Mucosa of rectum (tissue), 2 donors: Measurements from ENCODE around the gene GTSE1.

Experiments
- H3K27ac ChIP-seq, 2 donors: one replicate each; pipeline ENCODE4 v1.7.0; 2013; ENCODE audit warnings: inconsistent platforms in 2 of 2, low read depth in 2 of 2, low read length in 2 of 2
- H3K27me3 ChIP-seq, 2 donors: one replicate each; pipeline ENCODE4 v1.7.0; 2013; ENCODE audit warnings: low read length in 2 of 2; ENCODE audit not compliant: control insufficient read depth in 2 of 2, insufficient read depth in 2 of 2
- H3K36me3 ChIP-seq, 2 donors: one replicate each; pipeline ENCODE4 v1.7.0; 2013; ENCODE audit warnings: low read length in 2 of 2; ENCODE audit not compliant: control insufficient read depth in 2 of 2, insufficient read depth in 2 of 2
- H3K4me1 ChIP-seq, 2 donors: one replicate each; pipeline ENCODE4 v1.7.0; 2013; ENCODE audit warnings: low read length in 2 of 2, mild to moderate bottlenecking in 1 of 2; ENCODE audit not compliant: control insufficient read depth in 2 of 2, insufficient read depth in 2 of 2
- H3K4me3 ChIP-seq, 2 donors: one replicate each; pipeline ENCODE4 v1.7.0; 2013; ENCODE audit warnings: low read length in 2 of 2
- H3K9ac ChIP-seq, 2 donors: one replicate each; pipeline ENCODE4 v1.7.0; 2013; ENCODE audit warnings: low read length in 2 of 2, low read depth in 1 of 2, mild to moderate bottlenecking in 1 of 2
- H3K9me3 ChIP-seq, 2 donors: one replicate each; pipeline ENCODE4 v1.7.0; 2013; ENCODE audit warnings: low read length in 2 of 2; ENCODE audit not compliant: control insufficient read depth in 2 of 2
- donor health status: healthy.
- donor health status: Normal muscosa, but diverticular disease.

The GTSE1 gene

DNA sequence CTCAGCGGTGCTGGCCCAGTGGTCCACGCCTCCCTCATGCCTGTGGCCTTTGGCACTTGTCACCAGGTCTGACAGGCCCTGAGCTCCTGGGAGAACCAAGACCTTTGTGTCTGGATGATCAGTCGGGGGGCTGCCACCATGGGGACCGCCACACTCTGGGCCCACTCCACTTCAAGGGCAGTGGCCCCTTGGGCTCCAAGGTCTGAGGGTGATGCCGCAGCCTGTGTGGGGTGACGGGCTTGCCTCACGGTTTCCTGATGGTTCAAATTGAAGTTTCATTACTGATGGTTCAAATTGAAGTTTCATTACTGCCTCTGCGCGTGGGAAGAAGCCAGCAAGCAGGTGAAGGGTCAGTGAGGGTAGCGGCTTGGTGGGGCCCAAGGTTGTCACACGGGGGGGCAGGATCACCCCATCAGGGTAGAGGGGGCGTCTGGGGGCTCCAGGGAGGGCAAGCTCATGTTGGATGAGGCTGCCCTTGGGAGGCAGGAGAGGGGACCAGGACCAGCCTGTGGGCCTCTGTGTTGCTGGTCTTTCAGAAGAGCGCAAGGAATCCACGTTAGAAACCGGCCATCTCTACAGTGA lies 66.4 kb downstream of the GTSE1 start:
- no peaks in the 10 kb centered on the region for H3K27me3 ChIP-seq
- no peak overlapping the region for H3K4me3 ChIP-seq
- no peaks in the 10 kb centered on the region for H3K4me1 ChIP-seq
- H3K9ac ChIP-seq: no peak overlapping the region
- H3K27ac ChIP-seq: no peak overlapping the region
- peaks cover 0 to 3% of the 10 kb centered on the region in 2 donors for H3K36me3 ChIP-seq
- no peaks in the 10 kb centered on the region for H3K9me3 ChIP-seq

DNA sequence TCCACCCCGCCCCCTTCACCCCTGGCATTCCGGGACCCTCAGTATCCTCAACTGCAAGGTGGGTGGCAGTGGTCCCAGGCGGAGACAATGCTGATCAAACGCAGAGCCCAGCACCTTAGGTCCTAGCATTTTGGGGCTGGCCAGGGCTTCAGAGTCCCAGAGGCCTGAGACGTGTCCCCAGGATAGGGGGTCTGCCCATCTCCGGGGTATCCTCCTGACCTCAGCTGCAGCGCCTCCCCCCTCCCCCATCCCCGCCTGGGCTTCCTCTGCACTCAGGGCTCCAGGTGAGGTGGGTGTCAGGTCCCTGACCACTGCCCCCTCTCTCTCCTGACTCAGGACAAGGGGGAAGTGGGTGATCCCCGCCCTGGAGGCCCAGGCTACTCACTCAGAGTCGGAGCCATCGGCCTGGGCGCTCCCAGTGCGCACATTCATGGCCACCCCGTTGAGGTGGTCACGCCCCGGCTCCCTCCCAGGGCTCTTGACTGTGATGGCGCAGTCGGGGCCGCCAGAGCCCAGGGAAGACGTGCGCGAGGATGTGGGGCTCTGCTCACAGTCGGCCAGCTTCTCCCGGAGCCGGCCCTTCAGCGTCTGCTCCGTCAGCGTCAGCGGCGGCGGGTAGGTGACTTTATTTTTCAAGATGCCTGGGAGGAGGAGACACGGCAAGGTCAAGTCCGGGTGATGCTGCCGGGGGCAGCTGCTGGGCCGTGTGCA lies 67.1 kb downstream of the GTSE1 start:
- Histone ChIP-seq H3K27ac (no peak overlapping the region), H3K9me3 (no peaks in the 10 kb centered on the region), H3K9ac (no peak overlapping the region), H3K36me3 (no peaks in the 10 kb centered on the region), H3K4me3 (no peak overlapping the region), H3K4me1 (no peaks in the 10 kb centered on the region), H3K27me3 (no peaks in the 10 kb centered on the region)

DNA sequence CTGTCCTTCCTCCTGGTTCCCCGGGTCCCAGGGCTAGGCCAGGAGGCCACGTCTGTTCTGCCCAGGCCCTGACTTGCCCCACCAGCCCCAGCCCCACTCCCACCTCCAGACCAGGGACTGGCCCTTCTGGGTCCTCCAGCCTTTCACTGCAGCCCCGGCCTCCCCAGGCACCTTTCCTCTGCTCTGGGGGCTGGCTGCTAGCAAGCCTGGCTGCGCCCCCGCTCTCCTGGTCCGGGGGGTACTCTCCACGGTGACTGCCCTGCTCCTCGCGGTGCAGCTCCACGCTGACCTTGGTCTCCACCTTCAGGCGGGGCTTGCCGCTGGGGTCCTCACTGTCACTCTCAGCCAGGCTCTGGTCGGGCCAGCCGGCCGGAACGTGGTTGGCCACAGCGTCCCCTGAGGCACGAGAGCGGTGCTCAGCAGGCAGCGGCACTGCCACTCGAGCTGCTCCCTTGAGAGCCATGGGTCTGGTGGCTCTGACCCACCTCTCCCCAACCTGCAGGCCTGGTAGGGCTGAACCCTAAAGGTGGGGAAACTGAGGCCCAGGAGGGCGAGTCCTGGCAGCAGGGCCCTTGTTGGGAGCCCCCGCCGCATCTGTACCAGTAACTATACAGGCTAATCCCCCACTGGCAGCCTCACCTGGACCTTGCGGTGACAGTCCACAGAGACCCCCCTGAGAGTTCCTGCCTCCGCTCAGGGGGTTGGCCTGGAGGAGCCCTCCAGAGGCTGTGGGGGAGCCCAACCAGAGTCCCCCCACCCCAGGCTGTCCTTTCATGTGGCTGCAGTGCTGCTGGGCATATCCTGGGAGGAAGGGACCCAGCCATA lies 67.9 kb downstream of the GTSE1 start:
- no peaks in the 10 kb centered on the region for H3K9me3 ChIP-seq
- no peak overlapping the region for H3K9ac ChIP-seq
- no peaks in the 10 kb centered on the region for H3K4me1 ChIP-seq
- no peaks in the 10 kb centered on the region for H3K36me3 ChIP-seq
- H3K27ac ChIP-seq: no peak overlapping the region
- H3K4me3 ChIP-seq: no peak overlapping the region
- H3K27me3 ChIP-seq: no peaks in the 10 kb centered on the region

DNA sequence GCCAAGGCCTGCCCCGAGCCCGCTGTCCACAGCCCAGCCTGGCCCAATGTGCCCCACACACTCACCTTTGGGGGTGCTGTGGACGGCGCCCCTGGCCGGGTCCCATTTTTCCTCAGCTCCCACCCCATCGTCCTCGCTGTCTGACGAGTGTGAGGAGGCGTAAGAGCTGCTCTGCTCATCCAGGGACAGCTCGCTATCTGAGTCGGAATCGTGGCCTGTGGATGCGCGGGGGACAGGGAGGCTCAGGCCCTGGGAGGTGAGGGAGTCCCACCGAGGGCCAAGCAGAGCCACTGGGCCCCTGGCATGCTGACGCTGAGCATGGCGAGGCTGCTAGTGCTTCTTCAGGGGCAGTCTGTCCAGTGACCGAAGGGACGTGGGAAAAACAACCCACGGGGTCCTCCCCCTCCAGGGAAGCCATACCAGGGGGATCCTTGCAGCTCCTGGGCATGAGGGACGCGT lies 68.5 kb downstream of the GTSE1 start:
- no peak overlapping the region for H3K27ac ChIP-seq
- peaks cover under 1 to 4% of the 10 kb centered on the region in 2 donors for H3K4me1 ChIP-seq
- no peak overlapping the region for H3K9ac ChIP-seq
- H3K36me3 ChIP-seq: no peaks in the 10 kb centered on the region
- no peaks in the 10 kb centered on the region for H3K27me3 ChIP-seq
- H3K4me3 ChIP-seq: no peak overlapping the region
- H3K9me3 ChIP-seq: no peaks in the 10 kb centered on the region

DNA sequence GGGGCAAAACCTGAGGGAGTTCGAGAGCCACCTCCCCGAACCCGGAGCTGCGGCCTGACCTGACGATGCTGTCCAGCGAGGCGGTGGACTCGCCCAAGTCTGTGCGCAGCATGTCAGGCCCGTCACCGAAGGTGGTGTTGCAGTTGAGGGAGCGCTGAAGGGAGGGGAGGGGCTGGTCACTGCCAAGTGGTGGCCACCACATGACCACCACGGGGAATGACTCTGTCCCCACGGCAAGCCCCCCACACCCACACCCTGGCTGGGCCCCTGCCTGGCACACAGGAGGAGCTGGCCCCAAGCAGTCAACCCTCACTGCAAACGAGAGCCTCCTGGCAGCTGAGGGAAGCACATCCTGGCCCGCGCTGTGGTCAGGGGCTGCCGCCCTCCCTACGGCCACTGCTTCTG lies 69.7 kb downstream of the GTSE1 start:
- no peak overlapping the region for H3K9ac ChIP-seq
- no peak overlapping the region for H3K4me3 ChIP-seq
- H3K27ac ChIP-seq: no peak overlapping the region
- H3K4me1 ChIP-seq: peaks cover 8 to 15% of the 10 kb centered on the region in 2 donors
- no peaks in the 10 kb centered on the region for H3K27me3 ChIP-seq
- H3K9me3 ChIP-seq: no peaks in the 10 kb centered on the region
- no peaks in the 10 kb centered on the region for H3K36me3 ChIP-seq

DNA sequence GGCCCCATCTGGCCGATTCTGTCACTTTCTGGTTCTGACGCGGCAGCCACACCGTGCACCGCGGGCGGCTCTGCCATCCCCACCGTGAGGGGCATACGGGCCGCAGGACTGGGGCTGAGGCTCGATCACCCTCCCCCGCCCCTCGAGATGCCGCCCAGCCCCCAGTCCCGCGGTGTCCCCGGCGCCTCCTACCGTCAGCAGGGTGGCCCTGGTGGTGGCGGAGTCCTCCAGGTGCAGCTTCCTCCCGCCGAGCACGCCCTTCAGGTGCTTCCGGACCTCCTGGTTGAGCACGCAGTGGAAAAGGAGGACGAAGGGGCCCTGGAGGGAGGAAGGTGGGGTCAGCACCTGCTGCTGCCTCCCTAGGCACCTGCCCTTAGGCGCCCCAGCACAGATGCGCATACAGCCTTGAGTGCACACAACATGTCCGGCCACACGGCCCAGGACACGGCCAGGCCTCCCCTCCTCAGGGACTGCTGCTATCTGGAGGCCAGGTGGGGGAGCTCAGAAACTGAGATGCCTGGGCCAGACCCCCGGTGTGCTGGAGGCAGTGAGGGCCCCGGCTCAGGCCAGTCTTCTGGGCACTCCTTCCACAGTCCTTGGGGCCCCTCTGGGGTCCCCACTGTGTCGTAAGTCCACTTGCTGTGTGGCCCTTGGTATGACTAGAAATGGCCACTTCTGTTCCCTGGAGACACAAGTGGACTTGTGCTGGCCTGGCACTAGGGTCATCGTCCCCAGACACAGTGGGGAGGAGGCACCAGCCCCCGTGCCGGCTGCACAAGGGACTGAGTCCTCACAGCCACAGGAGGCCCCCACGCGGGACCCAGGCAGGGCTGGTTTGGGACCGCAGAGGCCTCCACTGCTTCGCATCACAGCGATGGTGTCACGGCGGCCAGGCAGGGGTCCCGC lies 70.4 kb downstream of the GTSE1 start:
- H3K36me3 ChIP-seq: no peaks in the 10 kb centered on the region
- H3K4me1 ChIP-seq: peaks cover 8 to 15% of the 10 kb centered on the region in 2 donors
- no peak overlapping the region for H3K27ac ChIP-seq
- H3K9me3 ChIP-seq: no peaks in the 10 kb centered on the region
- H3K27me3 ChIP-seq: no peaks in the 10 kb centered on the region
- H3K9ac ChIP-seq: no peak overlapping the region
- H3K4me3 ChIP-seq: no peak overlapping the region

DNA sequence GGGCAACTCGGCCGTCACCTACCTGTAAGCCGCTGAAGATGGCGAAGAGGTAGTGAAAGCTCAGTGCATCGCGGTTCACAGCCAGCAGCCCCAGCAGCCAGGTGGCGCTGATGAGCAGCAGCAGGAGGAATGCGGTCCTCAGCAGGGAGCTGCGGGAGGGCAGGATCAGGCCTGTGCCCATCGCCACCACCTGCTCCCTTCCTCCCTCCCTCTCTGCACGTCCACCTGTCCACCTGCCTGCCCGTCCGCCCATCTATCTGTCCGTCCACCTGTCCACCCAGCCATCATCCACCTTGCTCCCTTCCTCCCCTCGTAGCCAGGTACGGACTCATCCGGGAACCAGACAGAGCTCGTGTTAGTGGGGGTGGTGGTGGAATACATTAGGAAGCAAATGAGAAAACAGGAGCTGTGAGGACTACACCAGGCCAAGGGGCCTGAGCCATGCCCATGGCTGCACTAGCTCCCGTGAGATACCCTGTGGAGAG lies 71.1 kb downstream of the GTSE1 start:
- H3K4me1 ChIP-seq: peaks cover 8 to 18% of the 10 kb centered on the region in 2 donors
- no peak overlapping the region for H3K27ac ChIP-seq
- no peaks in the 10 kb centered on the region for H3K36me3 ChIP-seq
- no peaks in the 10 kb centered on the region for H3K9me3 ChIP-seq
- H3K27me3 ChIP-seq: no peaks in the 10 kb centered on the region
- no peak overlapping the region for H3K9ac ChIP-seq
- H3K4me3 ChIP-seq: no peak overlapping the region

DNA sequence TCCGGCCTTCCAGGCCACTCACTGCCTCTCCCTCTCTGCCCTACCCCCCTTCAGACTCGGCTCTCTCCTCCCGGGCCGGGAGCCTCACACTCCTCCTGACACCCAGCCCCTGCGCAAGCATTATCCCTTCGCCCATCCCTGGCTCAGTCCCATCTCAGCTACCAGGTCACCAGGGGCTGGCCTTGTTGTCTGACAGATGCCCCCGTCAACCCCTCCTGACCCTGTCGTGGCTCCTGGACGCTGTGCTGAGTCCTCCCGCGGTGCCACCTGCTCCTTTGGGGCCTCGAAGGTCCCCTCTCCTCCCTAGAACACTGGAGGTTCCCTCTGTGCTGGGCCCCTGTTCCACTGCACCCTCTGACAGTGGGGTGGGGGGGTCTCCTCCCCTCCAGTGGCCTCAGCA lies 71.8 kb downstream of the GTSE1 start:
- no peak overlapping the region for H3K9ac ChIP-seq
- no peak overlapping the region for H3K4me3 ChIP-seq
- no peak overlapping the region for H3K27ac ChIP-seq
- peaks cover 8 to 23% of the 10 kb centered on the region in 2 donors for H3K4me1 ChIP-seq
- H3K27me3 ChIP-seq: no peaks in the 10 kb centered on the region
- H3K36me3 ChIP-seq: no peaks in the 10 kb centered on the region
- H3K9me3 ChIP-seq: no peaks in the 10 kb centered on the region

DNA sequence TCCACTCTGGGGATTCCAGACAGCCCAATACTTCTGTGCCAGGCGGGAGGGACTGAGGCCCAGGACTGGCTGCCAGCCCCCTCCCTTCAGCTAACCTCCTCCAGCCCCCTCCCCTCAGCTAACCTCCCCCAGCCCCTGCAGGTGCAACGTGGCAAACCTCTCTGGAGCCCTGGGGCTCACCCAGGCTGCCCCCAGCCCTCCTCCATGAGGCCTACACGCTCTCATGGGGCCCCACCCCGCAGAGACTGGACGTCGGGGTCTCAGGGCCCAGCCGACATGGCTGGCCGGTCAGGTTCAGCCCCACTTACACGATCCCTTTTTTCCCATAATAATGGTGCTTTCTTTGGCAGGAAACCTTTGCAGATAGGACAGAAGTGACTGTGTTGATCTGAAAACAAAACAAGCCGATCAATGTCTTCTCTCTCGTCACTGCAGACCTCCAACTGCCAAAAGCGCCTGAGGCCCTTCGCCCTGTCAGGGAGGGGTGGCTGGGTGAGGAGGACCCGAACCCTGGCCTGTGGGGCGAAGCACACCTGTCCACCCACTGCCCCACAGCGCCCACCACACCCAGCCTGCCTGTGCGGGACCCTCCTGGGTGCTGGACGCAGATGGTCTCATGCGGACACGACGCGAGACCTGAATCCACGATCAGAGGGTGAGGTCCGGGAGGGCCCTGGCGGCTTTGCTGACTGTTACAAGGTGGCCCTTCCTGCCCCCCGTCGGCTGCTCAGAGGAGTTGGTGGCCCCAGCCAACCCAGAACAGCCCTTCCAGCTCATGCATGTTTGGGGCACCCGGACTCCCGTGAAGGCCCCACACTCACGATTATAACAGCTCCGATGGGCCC lies 72.4 kb downstream of the GTSE1 start:
- Histone ChIP-seq H3K9me3 (no peaks in the 10 kb centered on the region), H3K4me1 (peaks cover 13 to 28% of the 10 kb centered on the region in 2 donors), H3K27me3 (no peaks in the 10 kb centered on the region), H3K9ac (no peak overlapping the region), H3K4me3 (no peak overlapping the region), H3K36me3 (no peaks in the 10 kb centered on the region), H3K27ac (no peak overlapping the region)
